ENCODE measurements around the gene TNS1. TPM values are rescaled to one million over a fixed set of nuclear protein-coding genes. Genes with fewer than 3 reads are reported as not detected.

Gene TNS1
- total and polyA plus RNA-seq, 2 experiments from 2014 or later = 16.2 to 27.6 TPM

GRCh38 chr2:218009231-218009630 lies 6.4 kb upstream of the TNS1 start:
- WGBS (ENCODE audit: low lambda C conversion rate, missing lambda C conversion rate) = 3% methylated on average over 5 of the region's 8 CpGs
- Histone ChIP-seq H2AFZ (no peak overlapping the region), H3K9me3 (ENCODE audit: low read depth) (no peaks in the 10 kb centered on the region), H3K4me1 (ENCODE audit: insufficient read depth) (peaks cover 20% of the 10 kb centered on the region), H3K79me2 (no peaks in the 10 kb centered on the region), H3K27me3 (peaks cover 27% of the 10 kb centered on the region), H3K4me2 (peak overlapping the region; percentile 100), H4K20me1 (ENCODE audit: insufficient read depth, poor library complexity, severe bottlenecking) (no peaks in the 10 kb centered on the region), H3K36me3 (replicated peaks; ENCODE audit: insufficient read depth, low read depth) (no peaks in the 10 kb centered on the region), H3K4me3 (no peak overlapping the region), H3K9me2 (replicated peaks; ENCODE audit: insufficient read depth) (no peaks in the 10 kb centered on the region), H3K27ac (no peak overlapping the region)
- no peak for DNase-seq (ENCODE audit: low spot score)
- TF ChIP-seq EZH2phosphoT487 (IDR thresholded peaks at IDR 0.05; ENCODE audit: low read depth, severe bottlenecking, unreplicated experiment) (no peak), CTCF (IDR thresholded peaks at IDR 0.05; ENCODE audit: poor library complexity) (no peak), EZH2 (IDR thresholded peaks at IDR 0.05; ENCODE audit: borderline replicate concordance) (no peak)

GRCh38 chr2:218008060-218009040 lies 5.6 kb upstream of the TNS1 start:
- WGBS (ENCODE audit: low lambda C conversion rate, missing lambda C conversion rate) = 76% methylated on average over 12 of the region's 12 CpGs
- H3K27ac ChIP-seq = no peak overlapping the region
- TF ChIP-seq CTCF (IDR thresholded peaks at IDR 0.05; ENCODE audit: poor library complexity) (no peak), EZH2phosphoT487 (IDR thresholded peaks at IDR 0.05; ENCODE audit: low read depth, severe bottlenecking, unreplicated experiment) (no peak), EZH2 (IDR thresholded peaks at IDR 0.05; ENCODE audit: borderline replicate concordance) (no peak)
- no peak overlapping the region for H3K4me2 ChIP-seq
- no peaks in the 10 kb centered on the region for H3K79me2 ChIP-seq
- H3K36me3 ChIP-seq (replicated peaks; ENCODE audit: insufficient read depth, low read depth) = no peaks in the 10 kb centered on the region
- no peaks in the 10 kb centered on the region for H4K20me1 ChIP-seq (ENCODE audit: insufficient read depth, poor library complexity, severe bottlenecking)
- H3K4me1 ChIP-seq (ENCODE audit: insufficient read depth) = peaks cover 25% of the 10 kb centered on the region
- no peaks in the 10 kb centered on the region for H3K9me3 ChIP-seq (ENCODE audit: low read depth)
- no peaks in the 10 kb centered on the region for H3K9me2 ChIP-seq (replicated peaks; ENCODE audit: insufficient read depth)
- DNase-seq (ENCODE audit: low spot score) = no peak
- H3K4me3 ChIP-seq = no peak overlapping the region
- peaks cover 27% of the 10 kb centered on the region for H3K27me3 ChIP-seq
- no peak overlapping the region for H2AFZ ChIP-seq

GRCh38 chr2:218006741-218007140 lies 3.9 kb upstream of the TNS1 start:
- H4K20me1 ChIP-seq (ENCODE audit: insufficient read depth, poor library complexity, severe bottlenecking) = no peaks in the 10 kb centered on the region
- peaks cover 30% of the 10 kb centered on the region for H3K4me1 ChIP-seq (ENCODE audit: insufficient read depth)
- no peak overlapping the region for H2AFZ ChIP-seq
- H3K9me2 ChIP-seq (replicated peaks; ENCODE audit: insufficient read depth) = no peaks in the 10 kb centered on the region
- no peaks in the 10 kb centered on the region for H3K36me3 ChIP-seq (replicated peaks; ENCODE audit: insufficient read depth, low read depth)
- peaks cover 23% of the 10 kb centered on the region for H3K27me3 ChIP-seq
- 73% methylated on average over 4 of the region's 4 CpGs for WGBS (ENCODE audit: low lambda C conversion rate, missing lambda C conversion rate)
- TF ChIP-seq CTCF (IDR thresholded peaks at IDR 0.05; ENCODE audit: poor library complexity) = no peak
- TF ChIP-seq EZH2phosphoT487 (IDR thresholded peaks at IDR 0.05; ENCODE audit: low read depth, severe bottlenecking, unreplicated experiment) = no peak
- TF ChIP-seq EZH2 (IDR thresholded peaks at IDR 0.05; ENCODE audit: borderline replicate concordance) = no peak
- no peaks in the 10 kb centered on the region for H3K9me3 ChIP-seq (ENCODE audit: low read depth)
- H3K27ac ChIP-seq = no peak overlapping the region
- peak; percentile 36 for DNase-seq (ENCODE audit: low spot score)
- no peak overlapping the region for H3K4me2 ChIP-seq
- peaks cover 3% of the 10 kb centered on the region for H3K79me2 ChIP-seq
- no peak overlapping the region for H3K4me3 ChIP-seq

Measured in hepatocyte (in vitro differentiated cells).